ENCODE measurements around the gene OSBP.
A peak's percentile ranks its signal among the peaks of the same experiment; 100 is the strongest.

OSBP gene

GRCh38 chr11:59607703-59608454 is 7.7 kb downstream of the OSBP start:
- no peak for DNase-seq (ENCODE audit: low read depth in 3 of 3)

DNA sequence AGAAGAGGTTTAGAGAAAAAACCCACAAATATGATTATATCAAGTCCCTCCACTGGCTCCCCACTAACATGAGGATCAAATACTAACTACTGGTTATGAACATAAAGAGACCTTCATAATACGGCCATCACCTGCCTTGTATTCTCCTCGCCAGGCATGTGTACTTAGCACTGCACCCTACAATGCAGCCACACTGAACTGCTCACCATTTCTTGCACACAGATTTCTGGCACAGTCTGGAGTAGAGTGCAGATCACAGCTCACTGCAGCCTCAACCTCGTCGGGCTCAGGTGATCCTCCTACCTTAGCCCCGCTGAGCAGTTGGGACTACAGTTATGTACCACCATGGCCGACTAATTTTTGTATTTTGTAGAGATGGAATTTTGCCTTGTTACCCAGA is 13.1 kb downstream of the OSBP start:
- no peak for DNase-seq (ENCODE audit: low read depth in 3 of 3)

- DNase-seq (ENCODE audit: low read depth in 3 of 3), result no peak
Measured at GRCh38 chr11:59601788-59602187, 13.8 kb downstream of the OSBP start.

- DNase-seq (ENCODE audit: low read depth in 3 of 3), result no peak
Measured at GRCh38 chr11:59600636-59601035, 14.9 kb downstream of the OSBP start.

DNA sequence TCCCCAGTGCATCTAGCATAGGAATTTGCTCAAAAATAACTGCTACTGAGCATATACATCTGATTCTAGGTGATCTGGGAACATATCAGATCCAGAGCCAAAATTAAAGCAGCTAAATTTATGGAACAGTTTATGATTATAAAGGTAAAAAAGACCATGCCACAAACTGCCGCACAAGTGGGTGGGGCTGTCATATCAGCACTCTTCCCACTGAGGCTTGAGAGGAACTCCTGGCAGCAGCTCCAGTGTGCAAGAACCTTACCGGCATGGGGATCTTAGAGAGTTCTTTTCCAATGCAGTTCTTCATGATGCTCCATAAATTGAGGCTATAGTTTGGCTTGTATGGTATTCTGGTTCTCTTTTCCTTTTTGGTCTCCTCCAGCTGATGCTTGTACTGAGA is 15.3 kb downstream of the OSBP start:
- no peak for DNase-seq (ENCODE audit: low read depth in 3 of 3)

GRCh38 chr11:59598961-59599360 is 16.6 kb downstream of the OSBP start:
- no peak for DNase-seq (ENCODE audit: low read depth in 3 of 3)

- DNase-seq (ENCODE audit: low read depth in 3 of 3), result no peak
Measured at GRCh38 chr11:59584294-59584693, 31.3 kb downstream of the OSBP start.

- no peak for DNase-seq (ENCODE audit: low read depth in 3 of 3)
Measured at GRCh38 chr11:59582006-59582405, 33.6 kb downstream of the OSBP start.

GRCh38 chr11:59578369-59578768 is 37.2 kb downstream of the OSBP start:
- no peak for DNase-seq (ENCODE audit: low read depth in 3 of 3)

DNA sequence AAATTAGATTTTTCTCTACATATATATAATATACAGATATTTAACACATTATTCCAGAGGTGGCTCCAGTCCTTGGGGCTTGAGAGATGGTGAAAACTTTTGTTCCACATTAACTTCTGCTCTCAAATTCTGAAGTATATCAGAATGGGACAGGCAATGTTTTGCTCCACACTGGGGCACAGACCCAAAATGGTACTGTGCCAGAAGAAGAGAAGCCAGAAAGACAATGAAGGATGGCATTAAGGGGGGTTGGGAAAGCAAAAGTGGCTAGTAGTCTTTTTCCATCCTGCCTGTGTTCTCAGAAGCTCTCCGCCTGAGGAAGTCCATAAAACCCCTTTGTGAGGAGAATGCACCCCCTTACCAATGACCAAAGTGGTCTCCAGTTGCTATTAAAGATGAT is 40.1 kb downstream of the OSBP start:
- no peak for DNase-seq (ENCODE audit: low read depth in 3 of 3)

- DNase-seq (ENCODE audit: low read depth in 3 of 3), result no peak
Measured at GRCh38 chr11:59574932-59575502, 40.6 kb downstream of the OSBP start.

DNA sequence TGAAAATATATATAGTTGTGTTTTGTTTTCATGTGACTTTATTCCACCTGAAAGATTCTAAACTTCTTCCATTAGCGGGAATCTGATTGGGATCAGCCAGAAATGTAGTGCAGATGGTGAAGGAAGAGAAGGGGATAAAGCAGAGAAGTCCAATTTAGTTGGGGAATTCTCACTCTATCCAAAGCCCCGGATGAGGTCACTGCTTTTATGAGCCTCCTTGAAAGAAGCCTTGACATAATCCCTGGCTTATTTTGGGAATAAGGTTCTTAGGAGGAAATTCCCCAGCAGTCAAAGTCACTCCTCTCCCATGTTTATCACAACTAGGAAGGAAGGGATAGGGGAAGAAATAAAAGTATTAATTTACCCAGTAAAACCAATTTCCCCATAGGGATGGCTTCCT is 41.1 kb downstream of the OSBP start:
- no peak for DNase-seq (ENCODE audit: low read depth in 3 of 3)

DNA sequence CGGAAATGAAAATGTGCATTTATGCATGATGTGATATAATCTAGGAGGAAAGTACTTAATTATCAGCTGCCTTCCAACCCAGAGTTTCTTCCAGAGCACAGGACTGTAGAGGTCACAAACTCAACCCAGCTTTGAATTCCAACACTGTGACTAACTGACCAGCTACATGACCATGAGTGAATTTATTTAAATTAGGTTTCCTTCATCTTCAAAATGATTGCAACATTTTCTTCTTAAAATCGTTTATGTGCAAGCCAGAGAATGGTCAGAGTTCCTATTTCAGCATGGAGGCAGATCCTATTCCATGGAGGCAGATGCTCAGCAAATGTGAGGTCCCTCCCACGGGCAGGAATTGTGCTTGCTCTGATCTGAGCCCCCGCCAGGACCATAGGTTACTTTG is 42.4 kb downstream of the OSBP start:
- DNase-seq (ENCODE audit: low read depth in 3 of 3), result no peak

DNA sequence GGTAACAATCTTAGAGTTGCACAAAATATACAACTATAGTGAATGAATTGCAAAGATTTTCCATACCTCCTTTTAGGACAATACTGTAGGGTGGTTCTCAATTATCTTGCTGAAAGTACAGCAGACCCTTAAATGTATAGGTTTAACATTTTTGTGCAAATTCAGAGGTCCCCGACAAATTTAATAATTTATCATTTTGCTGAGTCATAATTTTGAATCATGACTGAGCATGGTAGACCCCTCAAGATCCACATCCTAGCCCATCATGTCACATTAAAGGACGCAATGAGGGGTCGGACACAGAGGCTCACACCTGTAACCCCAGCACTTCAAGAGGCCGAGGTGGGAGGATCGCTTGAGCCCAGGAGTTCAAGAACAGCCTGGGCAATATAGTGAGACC is 43.5 kb downstream of the OSBP start:
- no peak for DNase-seq (ENCODE audit: low read depth in 3 of 3)

DNA sequence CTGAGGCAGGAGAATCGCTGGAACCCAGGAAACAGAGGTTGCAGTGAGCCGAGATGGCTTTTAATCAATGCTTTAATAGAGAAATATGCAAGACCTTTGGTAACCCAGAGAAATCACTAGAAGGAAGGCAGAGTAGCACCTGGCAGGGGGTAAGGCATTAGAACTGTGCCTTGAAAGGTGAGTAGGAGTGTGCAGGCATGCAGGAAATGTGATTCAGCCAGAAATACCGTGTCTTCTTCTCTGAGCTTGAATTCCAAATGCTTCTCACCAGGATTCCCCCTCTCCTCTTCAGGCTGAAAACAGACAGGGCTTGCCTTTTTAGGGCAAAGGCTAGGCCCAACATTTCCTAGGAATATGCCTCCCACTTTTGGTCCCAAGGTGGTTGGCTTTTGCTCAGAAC is 53.3 kb downstream of the OSBP start:
- no peak for DNase-seq (ENCODE audit: low read depth in 3 of 3)

GRCh38 chr11:59560702-59561473 is 54.7 kb downstream of the OSBP start:
- peak; percentile 69 to 80 (median 71) for DNase-seq (ENCODE audit: low read depth in 3 of 3)

GRCh38 chr11:59560290-59560701 is 55.3 kb downstream of the OSBP start:
- DNase-seq (ENCODE audit: low read depth in 3 of 3), result peak; percentile 39 to 60 (median 50)

DNA sequence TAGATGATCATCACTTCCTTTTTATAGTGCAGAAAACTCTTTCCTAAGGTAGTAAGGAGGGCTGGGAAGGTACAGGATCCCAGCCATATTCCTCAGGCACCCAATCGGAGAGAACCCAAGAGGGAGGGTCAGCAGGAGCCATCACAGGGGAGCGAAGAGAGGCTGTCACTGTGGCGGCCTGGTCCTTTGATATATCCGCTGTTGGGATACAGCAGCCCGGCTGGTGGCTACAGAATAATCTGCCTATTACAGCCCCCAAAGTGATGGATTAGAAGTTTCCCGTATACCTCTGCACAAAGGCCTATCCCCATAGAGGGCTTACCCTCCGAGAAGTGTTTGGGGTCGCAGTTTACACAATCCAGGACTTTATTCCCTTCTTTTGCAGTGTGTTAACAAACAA is 55.7 kb downstream of the OSBP start:
- DNase-seq (ENCODE audit: low read depth in 3 of 3), result no peak

DNA sequence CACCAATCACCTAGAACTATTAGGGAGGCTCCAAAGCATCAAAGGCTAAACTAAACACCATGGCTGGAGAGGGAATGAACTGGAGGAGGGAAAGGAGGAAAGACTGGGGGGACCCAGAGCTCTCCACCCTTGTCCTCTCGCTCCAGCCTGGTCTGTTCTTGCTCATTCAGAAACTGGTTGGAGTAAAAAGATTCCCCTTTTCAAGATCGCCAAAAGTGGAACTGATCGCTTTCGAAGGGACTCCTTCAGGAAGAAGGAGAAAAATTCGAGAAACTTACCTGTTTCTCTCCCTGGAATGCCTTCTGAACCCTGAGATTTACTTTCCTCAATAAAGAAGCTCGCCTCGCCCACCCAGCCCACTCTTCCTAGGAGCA is 57.3 kb downstream of the OSBP start:
- no peak for DNase-seq (ENCODE audit: low read depth in 3 of 3)

DNA sequence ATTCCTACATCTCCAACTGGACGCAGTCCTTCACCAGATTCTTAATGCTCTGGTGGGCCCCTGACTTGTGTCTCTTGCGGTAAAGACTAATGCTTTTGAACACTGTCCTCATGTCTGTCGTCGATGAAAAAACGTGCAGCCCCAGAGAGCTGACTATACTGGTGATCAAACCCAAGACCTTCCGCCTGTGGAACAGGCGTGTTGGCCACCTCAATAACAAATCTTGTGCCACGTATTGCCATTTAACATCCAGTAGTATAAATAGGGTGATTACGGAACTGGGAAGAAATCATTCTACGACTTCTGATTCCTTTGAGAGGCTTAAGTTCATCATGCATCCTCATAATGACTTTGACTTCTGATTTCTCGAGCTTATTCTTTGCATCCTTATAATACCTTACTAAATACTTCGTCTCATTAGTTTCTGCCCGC is 58.6 kb downstream of the OSBP start:
- no peak for DNase-seq (ENCODE audit: low read depth in 3 of 3)

DNA sequence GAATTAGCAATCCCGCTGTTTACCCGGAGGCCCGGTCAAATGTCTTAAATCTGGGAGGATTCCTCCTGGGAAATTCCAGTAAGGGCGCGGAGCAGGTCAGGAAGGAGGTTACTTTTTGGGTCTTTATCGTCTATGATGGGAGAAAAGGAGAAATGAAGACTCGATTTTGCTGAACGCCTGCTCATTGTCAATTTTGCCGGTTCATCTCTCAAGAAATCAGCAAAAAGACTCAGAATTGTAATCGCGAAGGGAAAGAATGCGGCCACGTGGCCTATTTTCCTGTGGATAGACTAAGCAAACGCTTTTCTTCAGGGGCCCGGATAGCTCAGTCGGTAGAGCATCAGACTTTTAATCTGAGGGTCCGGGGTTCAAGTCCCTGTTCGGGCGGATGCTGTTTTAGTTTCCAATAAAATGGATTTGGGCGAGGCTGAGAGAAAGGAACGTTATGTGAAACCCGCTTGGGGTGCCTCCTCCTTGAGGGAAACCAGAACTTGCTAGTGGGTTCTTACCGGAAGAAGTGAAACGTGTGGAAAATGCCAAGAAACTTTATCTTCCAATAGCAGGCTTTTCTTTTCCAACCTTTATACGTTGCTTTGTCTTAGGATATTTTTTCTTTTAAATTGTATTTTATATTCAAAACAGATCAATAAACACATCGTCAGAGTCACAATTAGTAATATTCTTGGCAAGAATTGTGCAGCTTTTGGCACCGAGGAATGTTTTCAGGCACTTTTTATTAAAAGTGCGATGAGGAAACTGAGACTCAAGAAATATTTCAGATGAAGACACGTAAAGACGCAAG is 59.3 kb downstream of the OSBP start:
- peak; percentile 40 to 60 (median 52) for DNase-seq (ENCODE audit: low read depth in 3 of 3)

DNA sequence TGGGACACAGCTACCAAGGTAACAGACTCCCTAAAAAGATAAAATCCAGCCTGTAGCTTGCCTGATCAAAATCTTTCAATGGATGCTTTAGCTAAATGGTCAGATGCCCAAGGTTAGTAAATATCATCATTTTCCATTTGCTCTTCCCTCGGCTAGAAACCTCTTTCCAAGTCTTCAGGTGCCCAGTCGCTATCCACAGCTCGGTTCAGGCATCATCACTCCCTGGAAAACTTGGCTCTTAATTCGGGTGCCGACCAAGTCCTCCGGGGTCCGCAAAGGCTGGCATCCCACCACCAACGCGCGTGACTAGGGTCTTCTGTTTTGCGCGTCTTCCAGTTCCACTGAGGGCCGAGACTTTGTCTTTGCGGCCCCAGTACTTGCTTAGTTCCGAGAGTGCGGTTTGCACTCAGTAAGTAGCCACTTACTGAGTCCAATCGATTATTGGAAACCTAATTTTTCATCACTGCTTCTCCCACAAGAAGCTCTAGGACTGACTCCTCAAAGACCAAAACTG is 59.9 kb downstream of the OSBP start:
- no peak for DNase-seq (ENCODE audit: low read depth in 3 of 3)

Measured in stimulated activated CD4-positive, alpha-beta T cell treated with anti-CD3 and anti-CD28 coated beads, TNF-alpha, amount 100 ng/mL, for 4 hours (primary cell).